NCI-H82 treated with DMSO at 0.1 percent for 48 hours (cell line): ENCODE measurements around the gene PTPRG.

Experiments
- DNase-seq: peaks from one replicate; lab custom pipeline; 2025; ENCODE audit not compliant: unreplicated experiment; lab: John Stamatoyannopoulos, UW

PTPRG gene

GRCh38 chr3:61855211-61855610 lies 293.8 kb downstream of the PTPRG start:
- no peak for DNase-seq

- DNase-seq = no peak
Observed at GRCh38 chr3:61857297-61857696, 295.9 kb downstream of the PTPRG start.

GRCh38 chr3:61858054-61858453 lies 296.7 kb downstream of the PTPRG start:
- DNase-seq = peak; percentile 6

GRCh38 chr3:61861410-61861809 lies 300.0 kb downstream of the PTPRG start:
- no peak for DNase-seq

- DNase-seq = no peak
Observed at GRCh38 chr3:61862614-61863289, 301.4 kb downstream of the PTPRG start.

- DNase-seq = no peak
Observed at GRCh38 chr3:61863579-61863978, 302.2 kb downstream of the PTPRG start.

- no peak for DNase-seq
Observed at GRCh38 chr3:61864886-61865285, 303.5 kb downstream of the PTPRG start.

GRCh38 chr3:61865466-61866152 lies 304.2 kb downstream of the PTPRG start:
- no peak for DNase-seq

GRCh38 chr3:61866153-61866542 lies 304.8 kb downstream of the PTPRG start:
- DNase-seq = no peak

- no peak for DNase-seq
Observed at GRCh38 chr3:61866961-61867461, 305.6 kb downstream of the PTPRG start.

- DNase-seq = no peak
Observed at GRCh38 chr3:61868499-61868898, 307.1 kb downstream of the PTPRG start.

- no peak for DNase-seq
Observed at GRCh38 chr3:61869371-61869770, 308.0 kb downstream of the PTPRG start.

- no peak for DNase-seq
Observed at GRCh38 chr3:61871644-61872043, 310.3 kb downstream of the PTPRG start.

- no peak for DNase-seq
Observed at GRCh38 chr3:61872077-61872706, 310.8 kb downstream of the PTPRG start.

- no peak for DNase-seq
Observed at GRCh38 chr3:61875046-61875844, 313.9 kb downstream of the PTPRG start.

- DNase-seq = no peak
Observed at GRCh38 chr3:61875976-61876671, 314.8 kb downstream of the PTPRG start.

GRCh38 chr3:61876797-61877196 lies 315.4 kb downstream of the PTPRG start:
- no peak for DNase-seq

GRCh38 chr3:61877359-61878138 lies 316.2 kb downstream of the PTPRG start:
- no peak for DNase-seq

- no peak for DNase-seq
Observed at GRCh38 chr3:61882253-61882652, 320.9 kb downstream of the PTPRG start.

GRCh38 chr3:61884794-61885193 lies 323.4 kb downstream of the PTPRG start:
- no peak for DNase-seq
